Uterus (tissue), 4 donors: ENCODE measurements around the gene ADAM23. TPM values are rescaled to one million over a fixed set of nuclear protein-coding genes. Genes with fewer than 3 reads are reported as not detected.

Experiments used
- DNase-seq, 2 donors: peaks; one replicate each; pipeline ENCODE4 v3.0.0-alpha.2; 2019 to 2020
- H3K27ac ChIP-seq, 2 donors: fragments of 200-600 bp; sonication (generic); 1 replicate in 1 of 2; 2 replicates in 1 of 2; pipeline ENCODE4 v1.5.1; 2016 to 2018
- H3K27me3 ChIP-seq, 2 donors: fragments of 200-600 bp; sonication (generic); one replicate each; pipeline ENCODE4 v1.5.1; 2018 to 2019; ENCODE audit warnings: control low read depth in 1 of 2
- H3K36me3 ChIP-seq, 2 donors: fragments of 200-600 bp; sonication (generic); one replicate each; pipeline ENCODE4 v1.5.1; 2019; ENCODE audit warnings: control low read depth in 1 of 2
- H3K4me1 ChIP-seq, 2 donors: fragments of 200-600 bp; sonication (generic); one replicate each; pipeline ENCODE4 v1.5.1; 2018 to 2019; ENCODE audit warnings: control low read depth in 1 of 2
- H3K4me3 ChIP-seq, 2 donors: fragments of 200-600 bp; sonication (generic); 1 replicate in 1 of 2; 2 replicates in 1 of 2; pipeline ENCODE4 v1.5.1; 2018 to 2019; ENCODE audit warnings: mild to moderate bottlenecking in 1 of 2
- H3K9me3 ChIP-seq, 2 donors: fragments of 200-600 bp; sonication (generic); one replicate each; pipeline ENCODE4 v1.5.1; 2019; ENCODE audit warnings: control low read depth in 1 of 2
- POLR2A ChIP-seq, 2 donors: fragments of 450-650 bp; IDR thresholded peaks; one replicate each; pipeline ENCODE4 v1.6.1; 2016; ENCODE audit warnings: antibody characterized with exemption in 2 of 2, mild to moderate bottlenecking in 1 of 2, moderate library complexity in 1 of 2
- intact Hi-C: fragments of 100-400 bp; cut with DNase I; formaldehyde crosslinking; loops from one replicate; pipeline ENCODE4 v1.15.1; 2023; ENCODE audit warnings: low total_unique reads
- total RNA-seq, 4 donors: library from RNA; depleted of rRNA in 3 of 4; stranded (reverse); fragments of >200 nt in 3 of 4; gene quantifications; one replicate each; pipeline versions ENCODE4 v1.1.0 to v1.2.4, GENCODE V29; 2014 to 2023
- TF ChIP-seq, protein P1 (sequence below), 4 experiments: fragments of 200-600 bp in 2 of 4; fragments of 450-650 bp in 2 of 4; sonication (generic) in 2 of 4; IDR thresholded peaks; one replicate each; pipeline ENCODE4 v1.5.1; 2016 to 2019; ENCODE audit warnings: antibody characterized with exemption in 4 of 4, mild to moderate bottlenecking in 2 of 4, moderate library complexity in 1 of 4
- donor health status: DM: yes; HTN: yes; CAD: no.

The ADAM23 gene
- total RNA-seq, 4 donors from 2014 or later, result 0.59 to 11.9 (median 2.4) TPM

DNA sequence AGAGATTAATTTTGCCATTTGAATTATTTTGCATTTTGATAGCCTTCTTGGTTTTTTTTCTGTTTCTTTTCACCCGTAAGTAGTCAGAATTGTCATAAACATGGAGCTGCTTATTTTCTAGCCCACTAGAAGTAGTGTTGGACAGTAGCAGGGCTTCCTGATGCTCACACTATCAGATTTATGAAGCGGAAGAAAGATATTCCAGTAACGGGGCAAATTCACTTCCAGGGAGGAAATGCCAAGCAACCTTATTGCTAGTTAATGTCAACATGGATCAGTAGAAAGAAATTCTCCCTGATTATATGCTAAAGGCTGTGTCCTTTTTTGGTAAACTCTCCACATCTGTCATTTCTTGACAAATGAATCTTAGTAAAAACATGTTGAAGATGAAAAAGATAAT lies 19.2 kb upstream of the ADAM23 start:
- intact Hi-C loops, result no loop called here
- Histone ChIP-seq H3K36me3 (no peaks in the 10 kb centered on the region), H3K9me3 (no peaks in the 10 kb centered on the region), H3K27me3 (no peaks in the 10 kb centered on the region), H3K4me1 (no peaks in the 10 kb centered on the region), H3K4me3 (no peak overlapping the region), H3K27ac (no peak overlapping the region)
- no peak for TF ChIP-seq POLR2A (IDR thresholded peaks at IDR 0.05)
- TF ChIP-seq, protein P1, sequence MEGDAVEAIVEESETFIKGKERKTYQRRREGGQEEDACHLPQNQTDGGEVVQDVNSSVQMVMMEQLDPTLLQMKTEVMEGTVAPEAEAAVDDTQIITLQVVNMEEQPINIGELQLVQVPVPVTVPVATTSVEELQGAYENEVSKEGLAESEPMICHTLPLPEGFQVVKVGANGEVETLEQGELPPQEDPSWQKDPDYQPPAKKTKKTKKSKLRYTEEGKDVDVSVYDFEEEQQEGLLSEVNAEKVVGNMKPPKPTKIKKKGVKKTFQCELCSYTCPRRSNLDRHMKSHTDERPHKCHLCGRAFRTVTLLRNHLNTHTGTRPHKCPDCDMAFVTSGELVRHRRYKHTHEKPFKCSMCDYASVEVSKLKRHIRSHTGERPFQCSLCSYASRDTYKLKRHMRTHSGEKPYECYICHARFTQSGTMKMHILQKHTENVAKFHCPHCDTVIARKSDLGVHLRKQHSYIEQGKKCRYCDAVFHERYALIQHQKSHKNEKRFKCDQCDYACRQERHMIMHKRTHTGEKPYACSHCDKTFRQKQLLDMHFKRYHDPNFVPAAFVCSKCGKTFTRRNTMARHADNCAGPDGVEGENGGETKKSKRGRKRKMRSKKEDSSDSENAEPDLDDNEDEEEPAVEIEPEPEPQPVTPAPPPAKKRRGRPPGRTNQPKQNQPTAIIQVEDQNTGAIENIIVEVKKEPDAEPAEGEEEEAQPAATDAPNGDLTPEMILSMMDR (IDR thresholded peaks at IDR 0.05), result no peak
- DNase-seq, result no peak

DNA sequence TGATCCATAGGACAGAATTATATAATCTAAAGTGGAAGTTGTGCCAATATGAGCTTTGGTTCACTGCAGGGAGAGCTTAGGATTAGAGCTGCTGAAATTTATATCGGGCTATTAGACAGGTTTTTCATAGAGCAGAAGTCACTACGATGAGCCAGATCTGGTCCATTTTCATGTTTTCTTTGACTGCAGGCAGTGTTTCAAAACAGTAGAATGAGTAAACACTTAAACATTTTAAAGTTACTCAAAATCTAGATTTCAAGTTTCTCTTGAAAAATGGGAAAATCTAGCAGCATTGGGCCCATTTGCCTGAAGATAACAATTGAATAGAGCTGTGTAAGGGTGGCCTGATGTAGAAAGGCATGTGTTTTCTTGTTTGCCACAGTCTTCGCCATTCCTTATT lies 14.5 kb upstream of the ADAM23 start:
- Histone ChIP-seq H3K27ac (no peak overlapping the region), H3K9me3 (no peaks in the 10 kb centered on the region), H3K4me3 (no peak overlapping the region), H3K36me3 (no peaks in the 10 kb centered on the region), H3K4me1 (no peaks in the 10 kb centered on the region), H3K27me3 (no peaks in the 10 kb centered on the region)
- intact Hi-C loops, result no loop called here
- DNase-seq, result no peak
- no peak for TF ChIP-seq POLR2A (IDR thresholded peaks at IDR 0.05)
- TF ChIP-seq, protein P1 (IDR thresholded peaks at IDR 0.05), result no peak

DNA sequence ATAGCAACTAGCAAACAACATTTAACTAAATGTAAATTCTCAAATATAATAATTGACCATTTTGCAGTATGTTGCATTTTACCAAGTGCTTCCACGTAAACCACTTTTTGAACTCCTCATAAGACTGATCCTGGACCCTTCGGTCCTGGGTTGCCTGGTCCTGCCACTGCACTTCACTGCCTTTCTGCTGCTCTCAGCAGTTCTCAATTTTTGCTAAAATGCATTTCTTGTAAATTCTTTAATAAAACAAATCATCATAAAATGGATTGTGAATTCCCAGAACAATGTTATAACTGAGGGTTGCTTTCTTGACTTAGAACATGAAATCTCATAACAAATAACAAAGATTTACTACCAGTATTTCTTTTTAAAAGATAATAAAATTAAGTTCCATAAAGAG lies 12.9 kb upstream of the ADAM23 start:
- Histone ChIP-seq H3K9me3 (no peaks in the 10 kb centered on the region), H3K4me1 (no peaks in the 10 kb centered on the region), H3K4me3 (no peak overlapping the region), H3K27ac (no peak overlapping the region), H3K36me3 (no peaks in the 10 kb centered on the region), H3K27me3 (no peaks in the 10 kb centered on the region)
- intact Hi-C loops, result no loop called here
- DNase-seq, result no peak
- TF ChIP-seq, protein P1 (IDR thresholded peaks at IDR 0.05), result no peak
- TF ChIP-seq POLR2A (IDR thresholded peaks at IDR 0.05), result no peak

DNA sequence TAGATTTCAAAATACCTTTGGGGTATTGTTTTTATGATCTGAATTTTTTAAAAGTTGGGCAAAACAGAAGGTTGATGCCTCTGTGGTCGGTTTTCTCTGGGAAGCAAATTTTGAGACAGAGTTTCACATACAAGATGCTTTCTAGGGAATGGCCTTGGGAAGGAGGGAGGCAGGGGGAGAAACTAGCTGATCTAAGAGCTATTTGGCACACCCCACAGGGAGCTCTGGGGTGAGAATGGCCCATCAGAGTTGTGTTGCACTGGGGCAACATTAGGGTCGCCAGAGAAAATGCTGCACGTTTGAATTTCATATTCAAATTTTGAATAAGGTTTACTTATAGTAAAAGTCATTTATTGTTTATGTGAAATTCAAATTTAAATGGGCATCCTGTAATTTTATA lies 11.9 kb upstream of the ADAM23 start:
- TF ChIP-seq POLR2A (IDR thresholded peaks at IDR 0.05), result no peak
- no peaks in the 10 kb centered on the region for H3K4me1 ChIP-seq
- H3K9me3 ChIP-seq, result no peaks in the 10 kb centered on the region
- no peaks in the 10 kb centered on the region for H3K36me3 ChIP-seq
- no peaks in the 10 kb centered on the region for H3K27me3 ChIP-seq
- no peak overlapping the region for H3K4me3 ChIP-seq
- H3K27ac ChIP-seq, result no peak overlapping the region
- no peak for DNase-seq
- intact Hi-C loops, result no loop called here

DNA sequence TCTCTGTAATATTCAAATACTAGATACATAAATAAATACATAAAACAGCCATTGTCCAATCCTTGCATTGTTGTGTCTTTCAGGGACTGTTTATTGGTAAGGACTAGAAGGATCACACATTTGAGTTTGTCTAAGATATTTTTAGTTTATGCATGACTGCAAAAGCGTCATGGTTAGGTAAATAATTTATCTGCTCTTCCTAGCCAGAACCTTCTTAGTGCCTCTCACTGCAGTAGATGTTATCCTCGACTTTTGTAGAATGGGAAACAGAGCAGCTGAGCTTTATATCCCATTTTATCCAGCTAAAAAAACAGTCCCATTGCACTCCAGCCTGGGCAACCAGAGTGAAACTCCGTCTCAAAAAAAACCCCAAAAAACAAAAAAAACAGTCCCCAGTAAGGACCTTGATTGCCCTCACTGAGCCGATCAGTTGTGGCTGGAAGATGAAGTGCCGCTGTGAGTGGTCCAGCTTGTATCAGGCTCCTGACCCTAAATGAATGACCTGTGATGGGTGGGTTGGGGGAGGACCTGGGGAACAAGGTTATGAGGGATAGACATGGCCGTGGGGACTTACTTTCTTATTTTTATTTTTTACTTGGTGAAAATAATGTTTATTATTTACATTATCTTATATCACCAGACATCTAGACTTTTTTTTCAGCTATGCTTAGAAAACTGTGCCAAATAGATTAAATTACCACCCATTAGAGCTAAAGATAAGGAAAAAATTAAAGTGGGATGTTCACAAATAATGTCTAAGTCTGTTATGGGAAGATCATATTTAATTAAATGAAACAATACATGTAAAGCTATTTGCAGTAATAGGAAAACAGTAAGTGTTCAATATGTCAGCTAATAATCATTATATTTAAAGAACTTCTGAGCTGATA lies 10.9 kb upstream of the ADAM23 start:
- Histone ChIP-seq H3K27me3 (no peaks in the 10 kb centered on the region), H3K27ac (no peak overlapping the region), H3K9me3 (no peaks in the 10 kb centered on the region), H3K36me3 (no peaks in the 10 kb centered on the region), H3K4me1 (no peaks in the 10 kb centered on the region), H3K4me3 (no peak overlapping the region)
- no peak for DNase-seq
- TF ChIP-seq, protein P1 (IDR thresholded peaks at IDR 0.05), result no peak
- no peak for TF ChIP-seq POLR2A (IDR thresholded peaks at IDR 0.05)
- intact Hi-C loops, result no loop called here
